SK-N-SH treated with all-trans-retinoic acid at 6 μM for 48 hours (cell line): ENCODE results near the gene ITGB4.

ENCODE experiments used
- ARNTL ChIP-seq: fragments of 450-650 bp; formaldehyde crosslinking; IDR thresholded peaks from 2 replicates; pipeline ENCODE4 v1.5.0; 2020; ENCODE audit warnings: low read depth, mild to moderate bottlenecking, moderate library complexity, borderline replicate concordance
- BACH2 ChIP-seq: fragments of 250-450 bp; sonication (Bioruptor Pico); IDR thresholded peaks from 2 replicates; pipeline ENCODE4 v1.9.0; 2021; ENCODE audit warnings: mild to moderate bottlenecking, borderline replicate concordance
- CSDC2 ChIP-seq: fragments of 250-450 bp; sonication (Bioruptor Pico); IDR thresholded peaks from 2 replicates; pipeline ENCODE4 v1.5.0; 2020; ENCODE audit warnings: mild to moderate bottlenecking, moderate library complexity
- ESRRG ChIP-seq: fragments of 250-450 bp; sonication (Bioruptor Pico); IDR thresholded peaks from 2 replicates; pipeline ENCODE4 v1.6.1; 2021; ENCODE audit warnings: mild to moderate bottlenecking
- ISL1 ChIP-seq: fragments of 250-450 bp; sonication (Bioruptor Pico); IDR thresholded peaks from 2 replicates; pipeline ENCODE4 v2.1.2; 2022; ENCODE audit warnings: mild to moderate bottlenecking, moderate library complexity
- PATZ1 ChIP-seq: fragments of 250-450 bp; sonication (Bioruptor Pico); IDR thresholded peaks from 2 replicates; pipeline ENCODE4 v1.8.0; 2020; ENCODE audit warnings: mild to moderate bottlenecking, moderate library complexity, borderline replicate concordance
- PPARA ChIP-seq: fragments of 250-450 bp; sonication (Bioruptor Pico); IDR thresholded peaks from 2 replicates; pipeline ENCODE4 v1.5.0; 2020; ENCODE audit warnings: mild to moderate bottlenecking, borderline replicate concordance
- RARB ChIP-seq: fragments of 250-450 bp; sonication (Bioruptor Pico); IDR thresholded peaks from 2 replicates; pipeline ENCODE4 v1.8.0; 2021; ENCODE audit warnings: mild to moderate bottlenecking, moderate library complexity
- SNAI2 ChIP-seq: fragments of 250-450 bp; sonication (Bioruptor Pico); IDR thresholded peaks from 2 replicates; pipeline ENCODE4 v1.5.0; 2020; ENCODE audit warnings: mild to moderate bottlenecking, moderate library complexity
- TCF4 ChIP-seq: fragments of 250-450 bp; sonication (Bioruptor Pico); IDR thresholded peaks from 2 replicates; pipeline ENCODE4 v1.8.0; 2021; ENCODE audit warnings: mild to moderate bottlenecking, moderate library complexity, borderline replicate concordance
- ZFP3 ChIP-seq: fragments of 250-450 bp; sonication (Bioruptor Pico); IDR thresholded peaks from 2 replicates; pipeline ENCODE4 v1.5.0; 2020; ENCODE audit warnings: mild to moderate bottlenecking, moderate library complexity
- ZFP30 ChIP-seq: fragments of 450-650 bp; formaldehyde crosslinking; IDR thresholded peaks from 2 replicates; pipeline ENCODE4 v1.5.0; 2022; ENCODE audit warnings: mild to moderate bottlenecking, moderate library complexity
- ZNF565 ChIP-seq: fragments of 450-650 bp; formaldehyde crosslinking; conservative IDR thresholded peaks from 2 replicates; pipeline ENCODE4 v1.5.0; 2020; ENCODE audit warnings: low read depth, mild to moderate bottlenecking, moderate library complexity
- ZNF70 ChIP-seq: fragments of 450-650 bp; formaldehyde crosslinking; IDR thresholded peaks from 2 replicates; pipeline ENCODE4 v1.5.0; 2020; ENCODE audit warnings: mild to moderate bottlenecking, moderate library complexity

GRCh38 chr17:75694536-75694935, 26.7 kb upstream of the ITGB4 start:
- no peak for TF ChIP-seq ESRRG (CRISPR knock-in tag)
- TF ChIP-seq BACH2 (CRISPR knock-in tag) = no peak
- no peak for TF ChIP-seq RARB
- TF ChIP-seq ZFP3 (CRISPR knock-in tag) = no peak
- TF ChIP-seq CSDC2 = no peak
- no peak for TF ChIP-seq ZNF70
- TF ChIP-seq ISL1 (CRISPR knock-in tag) = peak; percentile 27; the same call in 1 of the 2 replicates
- no peak for TF ChIP-seq PATZ1
- no peak for TF ChIP-seq ZFP30 (CRISPR knock-in tag)
- TF ChIP-seq PPARA (CRISPR knock-in tag) = no peak
- TF ChIP-seq ZNF565 (CRISPR knock-in tag) = no peak
- no peak for TF ChIP-seq TCF4 (CRISPR knock-in tag)
- TF ChIP-seq SNAI2 (CRISPR knock-in tag) = no peak
- no peak for TF ChIP-seq ARNTL
